ENCODE measurements around the gene SAT1. TPM values are rescaled to one million over a fixed set of nuclear protein-coding genes. Genes with fewer than 3 reads are reported as not detected.
"Not testable (repeated sequence)": the region's sequence is repeated elsewhere in the genome, so short reads cannot be mapped to it uniquely, and the experiment has no call there.

Gene SAT1
- total RNA-seq, 1 donor from 2014 or later, result 193 TPM

DNA sequence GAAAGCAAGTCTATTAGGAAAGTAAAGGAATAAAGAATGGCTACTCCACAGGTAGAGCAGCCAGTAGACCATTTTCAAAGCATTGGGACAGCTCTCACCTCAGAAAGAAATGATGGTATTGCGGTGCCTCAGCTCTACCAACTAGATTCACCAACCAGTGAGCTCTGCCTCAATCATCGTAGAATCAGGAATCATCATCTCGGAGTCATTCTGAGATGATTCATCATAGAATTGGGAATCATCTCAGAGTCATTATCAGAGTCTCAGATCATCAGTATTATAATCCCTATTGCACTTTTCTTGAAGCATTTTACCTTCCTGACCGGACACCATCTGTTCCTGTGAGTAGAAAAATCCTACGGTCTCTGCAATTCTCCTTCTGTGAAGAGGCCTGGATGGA lies 17.5 kb upstream of the SAT1 start:
- no peak overlapping the region for H3K27ac Mint-ChIP-seq
- peaks cover 8% of the 10 kb centered on the region for H3K4me1 Mint-ChIP-seq (ENCODE audit: low read depth)
- no peaks in the 10 kb centered on the region for H3K36me3 Mint-ChIP-seq (ENCODE audit: insufficient read depth)
- DNase-seq (ENCODE audit: low spot score, unreplicated experiment), result no peak
- TF ChIP-seq CTCF (IDR thresholded peaks at IDR 0.05; ENCODE audit: unreplicated experiment), result no peak
- no peaks in the 10 kb centered on the region for H3K27me3 Mint-ChIP-seq
- no peak overlapping the region for H3K4me3 Mint-ChIP-seq (ENCODE audit: low read depth)
- H3K9me3 Mint-ChIP-seq (ENCODE audit: low read depth), result no peaks in the 10 kb centered on the region

DNA sequence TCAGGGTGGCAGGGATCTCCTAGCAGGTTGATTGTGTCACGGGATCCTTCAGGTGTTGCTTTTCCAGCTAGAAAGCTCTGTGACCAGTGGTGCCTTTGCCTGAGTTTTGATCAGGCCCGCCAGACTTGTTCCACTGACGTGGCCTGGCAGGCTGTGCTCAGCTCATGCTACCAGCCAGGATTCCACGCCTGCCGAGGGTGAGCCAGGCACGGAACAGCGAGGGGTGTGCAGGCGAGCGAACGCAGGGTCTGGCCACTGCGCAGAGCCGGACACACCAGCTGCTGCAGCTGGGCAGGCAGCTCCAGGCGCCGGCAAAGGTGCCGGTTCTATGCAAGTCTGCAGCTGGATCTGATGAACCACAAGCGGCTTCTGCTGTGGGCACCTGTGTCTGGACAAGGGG lies 17.1 kb upstream of the SAT1 start:
- no peak for TF ChIP-seq CTCF (IDR thresholded peaks at IDR 0.05; ENCODE audit: unreplicated experiment)
- Mint-ChIP-seq H3K36me3 (ENCODE audit: insufficient read depth) (no peaks in the 10 kb centered on the region), H3K4me1 (ENCODE audit: low read depth) (peaks cover 8% of the 10 kb centered on the region), H3K9me3 (ENCODE audit: low read depth) (no peaks in the 10 kb centered on the region), H3K27me3 (no peaks in the 10 kb centered on the region), H3K4me3 (ENCODE audit: low read depth) (no peak overlapping the region), H3K27ac (no peak overlapping the region)
- DNase-seq (ENCODE audit: low spot score, unreplicated experiment), result no peak

DNA sequence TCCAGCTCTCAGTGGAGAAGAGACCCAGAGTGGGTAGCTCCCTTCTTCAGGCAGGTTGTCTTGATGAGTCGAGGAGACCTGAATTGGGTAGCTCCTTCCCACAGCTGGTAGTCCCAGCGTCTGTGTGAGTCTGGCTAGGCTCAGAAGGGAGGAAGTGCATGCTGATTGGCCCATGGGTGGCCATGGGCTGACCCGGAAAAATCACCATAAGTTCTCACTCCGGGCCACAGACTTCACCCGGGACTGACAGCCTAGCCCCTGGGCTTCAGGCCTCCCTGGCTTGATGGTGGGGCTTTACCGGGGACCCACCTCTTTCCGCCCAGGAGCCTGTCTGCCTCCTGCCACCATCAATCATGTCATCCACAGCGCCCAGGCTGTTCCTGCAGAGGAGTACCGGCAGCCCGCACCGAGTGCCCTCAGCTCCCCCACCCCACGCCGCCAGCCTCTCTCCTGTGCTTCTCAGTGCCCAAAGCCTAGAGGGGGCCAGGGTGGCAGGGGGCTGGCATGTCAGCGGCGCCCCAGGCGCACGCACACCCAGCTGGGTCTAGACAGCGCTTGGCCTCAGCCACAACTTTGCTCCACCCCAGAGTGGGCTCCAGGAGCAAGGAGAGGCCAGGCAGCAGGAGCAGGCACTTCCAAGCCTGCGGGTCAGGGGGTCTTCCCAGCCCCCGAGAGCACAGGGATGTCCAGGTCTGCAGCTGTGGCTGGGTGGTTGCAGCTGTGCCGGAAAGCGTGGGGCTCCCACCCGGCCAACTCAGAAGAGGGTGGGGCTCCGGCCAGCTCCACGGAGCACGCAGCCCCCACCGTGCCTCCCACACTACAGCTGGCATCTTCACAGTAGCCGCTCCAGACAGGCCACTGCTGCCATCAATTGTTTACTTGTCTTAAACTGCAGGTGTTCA lies 16.1 kb upstream of the SAT1 start:
- Mint-ChIP-seq H3K4me1 (ENCODE audit: low read depth) (peaks cover 8% of the 10 kb centered on the region), H3K9me3 (ENCODE audit: low read depth) (no peaks in the 10 kb centered on the region), H3K27ac (no peak overlapping the region)

DNA sequence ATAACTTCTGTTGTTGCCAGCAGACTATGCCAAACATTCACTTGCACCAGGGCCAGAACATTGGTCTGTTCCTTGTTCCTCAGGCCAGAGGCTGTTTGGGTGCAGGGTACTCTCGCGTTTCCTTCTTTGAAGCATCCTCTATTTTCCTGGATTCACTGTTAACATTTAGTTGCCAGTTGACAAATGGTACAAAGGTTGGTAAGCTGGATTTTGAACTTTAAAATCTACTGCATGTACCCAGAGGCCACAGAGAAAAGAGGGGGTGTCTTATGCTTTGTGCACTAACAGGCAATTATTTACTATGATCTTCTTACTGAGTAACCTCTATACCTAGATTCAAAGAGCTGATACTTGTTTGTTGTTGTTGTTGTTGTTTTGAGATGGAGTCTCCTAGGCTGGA lies 12.8 kb upstream of the SAT1 start:
- Mint-ChIP-seq H3K27ac (no peak overlapping the region), H3K4me1 (ENCODE audit: low read depth) (no peaks in the 10 kb centered on the region), H3K9me3 (ENCODE audit: low read depth) (no peaks in the 10 kb centered on the region), H3K36me3 (ENCODE audit: insufficient read depth) (no peaks in the 10 kb centered on the region), H3K4me3 (ENCODE audit: low read depth) (no peak overlapping the region), H3K27me3 (no peaks in the 10 kb centered on the region)
- no peak for TF ChIP-seq CTCF (IDR thresholded peaks at IDR 0.05; ENCODE audit: unreplicated experiment)
- DNase-seq (ENCODE audit: low spot score, unreplicated experiment), result no peak

More for the DNA sequence above, 16.1 kb upstream of the SAT1 start:
- H3K27me3 Mint-ChIP-seq, result no peaks in the 10 kb centered on the region
- no peak for DNase-seq (ENCODE audit: low spot score, unreplicated experiment)
- no peak overlapping the region for H3K4me3 Mint-ChIP-seq (ENCODE audit: low read depth)
- H3K36me3 Mint-ChIP-seq (ENCODE audit: insufficient read depth), result no peaks in the 10 kb centered on the region
- TF ChIP-seq CTCF (IDR thresholded peaks at IDR 0.05; ENCODE audit: unreplicated experiment), result no peak

- not testable (repeated sequence) for DNase-seq (ENCODE audit: low spot score, unreplicated experiment); H3K4me1 Mint-ChIP-seq (ENCODE audit: low read depth); H3K27ac Mint-ChIP-seq; H3K9me3 Mint-ChIP-seq (ENCODE audit: low read depth); H3K36me3 Mint-ChIP-seq (ENCODE audit: insufficient read depth); H3K27me3 Mint-ChIP-seq; H3K4me3 Mint-ChIP-seq (ENCODE audit: low read depth)
These were observed 11.9 kb upstream of the SAT1 start for GRCh38 chrX:23771086-23771485.
